ENCODE data around the gene AP1M2.
"Not testable (repeated sequence)": the region's sequence is repeated elsewhere in the genome, so short reads cannot be mapped to it uniquely, and the experiment has no call there.

AP1M2 gene

DNA sequence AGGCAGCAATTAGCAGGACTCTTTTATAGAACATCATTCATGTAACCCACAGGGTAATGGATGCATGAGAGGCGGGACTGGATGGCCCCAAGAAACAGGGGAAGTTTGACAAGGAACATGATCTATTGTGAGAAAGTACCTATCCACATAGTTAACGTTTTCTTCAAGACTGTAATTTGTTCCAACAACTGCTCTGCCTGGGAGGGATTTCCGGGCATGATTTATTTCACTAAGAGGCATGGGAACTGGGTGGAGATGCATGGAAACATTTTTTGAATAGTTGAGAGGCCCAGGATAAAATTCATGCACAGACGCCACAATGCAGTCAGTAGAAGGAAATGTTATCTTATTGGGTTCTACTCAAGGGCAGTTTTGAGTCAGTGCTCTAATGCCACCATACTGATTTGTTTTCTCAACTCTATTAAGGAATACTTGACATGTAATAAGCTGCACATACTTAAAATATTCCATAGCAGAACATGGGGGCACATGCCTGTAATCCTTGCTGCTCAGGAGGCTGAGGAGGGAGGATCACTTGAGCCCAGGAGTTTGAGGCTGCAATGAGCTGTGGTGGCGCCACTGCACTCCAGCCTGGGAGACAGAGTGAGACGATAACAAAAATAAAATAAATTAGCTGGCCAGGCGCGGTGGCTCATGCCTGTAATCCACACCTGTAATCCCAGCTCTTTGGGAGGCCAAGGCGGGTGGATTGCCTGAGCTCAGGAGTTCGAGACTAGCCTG is 53.3 kb downstream of the AP1M2 start:
- no peak for DNase-seq

DNA sequence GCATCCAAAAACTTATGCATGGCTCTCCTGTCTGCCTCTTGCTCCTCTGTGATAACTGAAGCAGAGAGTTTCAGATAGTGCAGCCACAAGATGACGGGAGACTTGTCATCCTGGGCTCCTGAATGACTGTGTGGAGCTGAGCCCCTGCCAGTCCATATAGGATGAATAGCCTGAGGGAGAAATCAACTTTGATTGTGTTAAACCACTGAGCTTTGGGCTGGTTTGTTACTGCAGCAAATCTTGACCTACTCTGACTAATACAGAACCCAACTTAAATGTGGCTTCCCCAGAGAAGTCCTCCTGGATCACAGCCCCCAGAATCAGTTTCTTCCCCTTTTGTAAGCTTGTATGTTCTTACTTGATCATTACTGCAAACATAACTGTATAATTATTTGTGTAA is 54.7 kb downstream of the AP1M2 start:
- DNase-seq, result no peak

DNA sequence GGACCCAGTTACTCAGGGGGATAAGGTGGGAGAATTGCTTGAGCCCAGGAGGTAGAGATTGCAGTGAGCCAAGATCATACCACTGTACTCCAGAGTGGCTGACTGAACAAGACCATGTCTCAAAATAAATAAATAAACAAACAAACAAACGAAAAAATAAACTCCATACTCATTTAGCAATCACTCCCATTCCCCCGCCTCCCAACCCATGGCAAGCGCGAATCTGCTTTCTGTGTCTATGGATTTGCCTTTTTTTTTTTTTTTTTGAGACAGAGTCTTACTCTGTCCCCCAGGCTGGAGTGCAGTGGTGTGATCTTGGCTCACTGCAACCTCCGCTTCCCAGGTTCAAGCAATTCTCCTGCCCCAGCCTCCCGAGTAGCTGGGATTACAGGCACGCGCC is 60.2 kb downstream of the AP1M2 start:
- not testable (repeated sequence) for DNase-seq

DNA sequence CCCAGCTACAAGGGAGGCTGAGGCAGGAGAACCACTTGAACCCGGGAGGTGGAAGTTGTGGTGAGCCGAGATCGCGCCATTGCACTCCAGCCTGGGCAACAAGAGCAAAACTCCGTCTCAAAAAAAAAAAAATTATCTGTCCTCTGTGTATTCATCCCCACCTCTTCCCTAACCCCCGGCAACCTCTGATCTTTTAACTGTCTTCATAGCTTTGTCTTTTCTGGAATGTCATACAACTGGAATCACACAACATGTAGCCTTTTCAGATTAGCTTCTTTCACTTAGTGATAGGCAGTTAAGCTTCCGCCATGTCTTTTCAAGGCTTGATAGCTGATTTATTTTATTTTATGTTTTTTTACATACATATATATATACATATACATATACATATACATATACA is 61.5 kb downstream of the AP1M2 start:
- DNase-seq, result no peak

DNA sequence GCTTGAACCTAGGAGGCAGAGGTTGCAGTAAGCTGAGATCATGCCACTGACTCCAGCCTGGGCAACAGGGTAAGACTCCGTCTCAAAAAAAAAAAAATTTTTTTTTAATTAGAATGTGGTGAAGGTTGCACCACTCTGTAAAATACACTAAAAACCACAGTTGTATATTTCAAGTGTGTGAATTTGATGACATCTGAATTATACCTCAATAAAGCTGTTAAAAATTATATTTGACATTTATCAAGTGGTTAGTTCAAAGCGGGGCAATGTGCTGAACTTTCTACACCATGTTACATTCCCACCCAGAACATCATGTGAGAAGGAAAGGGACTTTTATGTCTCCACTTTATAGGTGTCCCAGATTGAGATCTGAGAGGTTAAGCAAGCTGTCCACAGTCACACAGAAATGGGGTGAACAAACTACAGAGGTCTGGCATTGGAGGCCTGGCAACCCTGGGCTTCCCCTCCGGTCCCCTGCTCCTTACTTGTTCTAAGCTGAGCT is 63.9 kb downstream of the AP1M2 start:
- DNase-seq, result no peak

All from DMS79 treated with DMSO at 0.1 percent for 48 hours (cell line).